Esophagus muscularis mucosa (tissue), 4 donors: Measurements from ENCODE around the gene TIE1. TPM values are rescaled to one million over a fixed set of nuclear protein-coding genes. Genes with fewer than 3 reads are reported as not detected.

Experiments used
- DNase-seq: peaks from one replicate; pipeline ENCODE4 v3.0.0-alpha.2; 2017; ENCODE audit errors: extremely low spot score
- H3K27ac ChIP-seq, 4 donors: fragments of 200-600 bp; sonication (generic); replicated peaks in 1 of 4; 1 replicate in 3 of 4; 2 replicates in 1 of 4; pipeline ENCODE4 v1.5.1; 2016 to 2019; ENCODE audit warnings: mild to moderate bottlenecking in 1 of 4
- H3K27me3 ChIP-seq, 4 donors: fragments of 200-600 bp; sonication (generic); one replicate each; pipeline versions ENCODE4 v1.5.1 to v1.6.0; 2016 to 2019
- H3K36me3 ChIP-seq, 4 donors: fragments of 200-600 bp; sonication (generic); one replicate each; pipeline ENCODE4 v1.5.1; 2016 to 2019
- H3K4me1 ChIP-seq, 4 donors: fragments of 200-600 bp; sonication (generic); one replicate each; pipeline ENCODE4 v1.5.1; 2016 to 2019
- H3K4me3 ChIP-seq, 4 donors: fragments of 200-600 bp; sonication (generic); 1 replicate in 2 of 4; 2 replicates in 2 of 4; pipeline ENCODE4 v1.5.1; 2016 to 2019; ENCODE audit warnings: mild to moderate bottlenecking in 4 of 4, moderate library complexity in 1 of 4
- H3K9me3 ChIP-seq, 4 donors: fragments of 200-600 bp; sonication (generic); 1 replicate in 3 of 4; 2 replicates in 1 of 4; pipeline ENCODE4 v1.5.1; 2016 to 2019
- EP300 ChIP-seq: sonication (generic); formaldehyde crosslinking; IDR thresholded peaks from one replicate; pipeline ENCODE4 v1.6.1; 2017; ENCODE audit warnings: antibody characterized with exemption
- POLR2A ChIP-seq: fragments of 450-650 bp; IDR thresholded peaks from one replicate; pipeline ENCODE4 v1.6.1; 2017; ENCODE audit warnings: antibody characterized with exemption, moderate library complexity, mild to moderate bottlenecking, low read depth
- POLR2AphosphoS5 ChIP-seq, 2 donors: sonication (generic); formaldehyde crosslinking; IDR thresholded peaks; one replicate each; pipeline ENCODE4 v1.6.1; 2017; ENCODE audit warnings: antibody characterized with exemption in 2 of 2
- WGBS: methylation state at CpG from one replicate; pipeline ENCODE4 v1.1.5; 2018; 5-methylcytosine and 5-hydroxymethylcytosine counted together
- intact Hi-C: fragments of 100-400 bp; cut with DNase I; formaldehyde crosslinking; loops from one replicate; pipeline ENCODE4 v1.15.1; 2023
- total RNA-seq, 4 donors: library from RNA; depleted of rRNA; stranded (reverse); fragments of >200 nt; gene quantifications; one replicate each; pipeline versions ENCODE4 v1.1.0 to v1.2.1, GENCODE V29; 2016
- TF ChIP-seq, protein P1 (sequence below), 3 experiments: fragments of 200-600 bp in 2 of 3; fragments of 450-650 bp in 1 of 3; sonication (generic) in 2 of 3; IDR thresholded peaks; one replicate each; pipeline ENCODE4 v1.5.1; 2017 to 2019; ENCODE audit warnings: antibody characterized with exemption in 3 of 3, mild to moderate bottlenecking in 2 of 3, moderate library complexity in 1 of 3

The TIE1 gene
- total RNA-seq, 4 donors from 2014 or later, result 16.2 to 51.1 (median 32.6) TPM

DNA sequence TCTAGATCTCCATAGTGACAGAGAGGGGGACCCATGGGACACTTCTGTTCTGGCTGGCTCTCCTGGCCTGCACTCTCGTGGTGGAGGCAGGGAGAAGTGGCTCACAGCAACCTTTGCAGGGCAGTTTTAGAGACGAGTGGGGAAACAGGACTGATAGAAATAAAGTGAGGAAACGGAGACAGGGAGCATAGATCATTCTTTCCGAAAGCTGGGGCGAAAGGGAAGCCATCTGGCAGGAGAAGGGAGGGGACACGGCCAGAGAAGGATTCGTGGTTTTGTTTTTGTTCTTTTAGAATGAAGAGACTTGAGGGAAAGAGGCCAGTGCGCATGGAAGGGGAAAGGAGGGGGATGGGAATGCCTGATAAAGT, 3.5 kb downstream of the TIE1 start:
- Histone ChIP-seq H3K4me1 (peaks cover 21 to 29% (median 23%) of the 10 kb centered on the region in 4 donors), H3K27ac (peak overlapping the region in 1 of 4 donors; percentile 20)
- no peak for DNase-seq

GRCh38 chr1:43304771-43305300, 4.1 kb downstream of the TIE1 start:
- TF ChIP-seq, protein P1, sequence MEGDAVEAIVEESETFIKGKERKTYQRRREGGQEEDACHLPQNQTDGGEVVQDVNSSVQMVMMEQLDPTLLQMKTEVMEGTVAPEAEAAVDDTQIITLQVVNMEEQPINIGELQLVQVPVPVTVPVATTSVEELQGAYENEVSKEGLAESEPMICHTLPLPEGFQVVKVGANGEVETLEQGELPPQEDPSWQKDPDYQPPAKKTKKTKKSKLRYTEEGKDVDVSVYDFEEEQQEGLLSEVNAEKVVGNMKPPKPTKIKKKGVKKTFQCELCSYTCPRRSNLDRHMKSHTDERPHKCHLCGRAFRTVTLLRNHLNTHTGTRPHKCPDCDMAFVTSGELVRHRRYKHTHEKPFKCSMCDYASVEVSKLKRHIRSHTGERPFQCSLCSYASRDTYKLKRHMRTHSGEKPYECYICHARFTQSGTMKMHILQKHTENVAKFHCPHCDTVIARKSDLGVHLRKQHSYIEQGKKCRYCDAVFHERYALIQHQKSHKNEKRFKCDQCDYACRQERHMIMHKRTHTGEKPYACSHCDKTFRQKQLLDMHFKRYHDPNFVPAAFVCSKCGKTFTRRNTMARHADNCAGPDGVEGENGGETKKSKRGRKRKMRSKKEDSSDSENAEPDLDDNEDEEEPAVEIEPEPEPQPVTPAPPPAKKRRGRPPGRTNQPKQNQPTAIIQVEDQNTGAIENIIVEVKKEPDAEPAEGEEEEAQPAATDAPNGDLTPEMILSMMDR (IDR thresholded peaks at IDR 0.05), result no peak
- Histone ChIP-seq H3K27me3 (no peaks in the 10 kb centered on the region), H3K4me1 (peaks cover 16 to 23% (median 19%) of the 10 kb centered on the region in 4 donors), H3K27ac (peak overlapping the region in 1 of 4 donors; percentile 20), H3K4me3 (no peak overlapping the region), H3K9me3 (no peaks in the 10 kb centered on the region), H3K36me3 (peaks cover 0 to 42% (median 8%) of the 10 kb centered on the region in 4 donors)
- DNase-seq, result no peak
- 93% methylated on average over 20 of the region's 46 CpGs for WGBS
- intact Hi-C loops, result no loop called here

More for the DNA sequence above, 3.5 kb downstream of the TIE1 start:
- Histone ChIP-seq H3K27me3 (no peaks in the 10 kb centered on the region), H3K9me3 (no peaks in the 10 kb centered on the region), H3K4me3 (peak overlapping the region in 2 of 4 donors; percentile 40 to 50), H3K36me3 (peaks cover 0 to 37% (median 6%) of the 10 kb centered on the region in 4 donors)
- TF ChIP-seq POLR2A (no peak), EP300 (no peak), POLR2AphosphoS5 (IDR thresholded peaks at IDR 0.05) (no peak)
- TF ChIP-seq, protein P1 (IDR thresholded peaks at IDR 0.05), result no peak
- intact Hi-C loops, result no loop called here
- 51% methylated on average over 8 of the region's 8 CpGs for WGBS

GRCh38 chr1:43305461-43305860, 4.7 kb downstream of the TIE1 start:
- WGBS, result 80% methylated on average over 3 of the region's 3 CpGs
- intact Hi-C loops, result no loop called here

DNA sequence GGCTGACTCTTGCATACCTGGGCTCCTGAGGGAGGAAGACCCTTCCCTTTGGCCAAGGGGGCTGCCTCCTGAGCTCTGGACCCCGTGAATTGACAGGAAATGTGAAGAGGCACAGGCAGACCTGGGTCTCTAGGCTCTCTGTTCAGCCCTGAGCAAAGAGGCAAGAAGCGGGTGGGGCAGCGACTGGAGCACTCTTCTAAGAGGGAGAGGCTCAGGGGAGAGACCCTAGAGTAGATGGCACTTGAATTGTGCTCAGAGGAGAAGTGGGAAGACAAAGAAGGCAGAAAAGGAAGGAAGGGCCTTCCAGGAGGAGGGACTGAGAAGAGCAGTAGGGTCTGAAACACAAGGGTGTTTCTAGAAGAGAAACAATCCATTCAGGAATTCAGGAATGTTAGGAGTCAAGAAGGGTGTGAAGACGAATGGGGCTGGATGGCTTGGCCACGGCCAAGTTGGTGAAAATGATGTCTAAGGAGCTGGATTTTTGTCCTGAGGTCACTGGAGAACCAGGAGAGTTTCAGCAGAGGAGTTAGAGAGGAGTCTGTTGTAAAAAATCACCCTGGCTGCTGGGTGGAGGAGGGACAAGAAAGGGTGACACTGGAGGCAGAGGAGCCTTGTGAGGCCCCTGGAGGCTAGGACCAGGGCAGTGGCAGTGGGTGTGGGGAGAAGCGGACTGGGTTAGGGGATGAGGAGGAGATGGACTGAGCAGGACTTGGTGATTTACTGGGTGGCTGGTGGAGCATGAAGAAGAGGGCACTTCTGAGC, 5.3 kb downstream of the TIE1 start:
- intact Hi-C loops, result no loop called here
- Histone ChIP-seq H3K36me3 (peaks cover 0 to 54% (median 8%) of the 10 kb centered on the region in 4 donors), H3K9me3 (no peaks in the 10 kb centered on the region), H3K4me1 (peaks cover 13 to 18% (median 15%) of the 10 kb centered on the region in 4 donors), H3K4me3 (no peak overlapping the region), H3K27ac (no peak overlapping the region), H3K27me3 (no peaks in the 10 kb centered on the region)
- TF ChIP-seq, protein P1 (IDR thresholded peaks at IDR 0.05), result no peak
- TF ChIP-seq POLR2AphosphoS5 (IDR thresholded peaks at IDR 0.05) (no peak), EP300 (no peak), POLR2A (no peak)
- DNase-seq, result no peak
- 80% methylated on average over 6 of the region's 6 CpGs for WGBS

More at GRCh38 chr1:43305461-43305860, 4.7 kb downstream of the TIE1 start:
- Histone ChIP-seq H3K4me3 (no peak overlapping the region), H3K27ac (no peak overlapping the region), H3K4me1 (peaks cover 13 to 18% (median 15%) of the 10 kb centered on the region in 4 donors), H3K27me3 (no peaks in the 10 kb centered on the region), H3K36me3 (peaks cover 0 to 49% (median 8%) of the 10 kb centered on the region in 4 donors), H3K9me3 (no peaks in the 10 kb centered on the region)
- TF ChIP-seq, protein P1 (IDR thresholded peaks at IDR 0.05), result no peak
- no peak for TF ChIP-seq POLR2A
- TF ChIP-seq EP300, result no peak
- no peak for TF ChIP-seq POLR2AphosphoS5 (IDR thresholded peaks at IDR 0.05)
- DNase-seq, result no peak
